Muscle layer of duodenum (tissue), 2 donors: ENCODE data around the gene KCNA10.

Experiments
- H3K27ac ChIP-seq: one replicate; pipeline ENCODE4 v1.7.0; 2013; ENCODE audit warnings: mild to moderate bottlenecking, low read length
- H3K27me3 ChIP-seq: one replicate; pipeline ENCODE4 v1.7.0; 2013; ENCODE audit warnings: low read depth, mild to moderate bottlenecking, control low read depth, low read length
- H3K36me3 ChIP-seq, 2 donors: one replicate each; pipeline ENCODE4 v1.7.0; 2013; ENCODE audit warnings: low read length in 2 of 2, control low read depth in 1 of 2, mild to moderate bottlenecking in 1 of 2; ENCODE audit not compliant: insufficient read depth in 2 of 2, control insufficient read depth in 1 of 2
- H3K4me1 ChIP-seq, 2 donors: one replicate each; pipeline ENCODE4 v1.7.0; 2013; ENCODE audit warnings: low read length in 2 of 2, mild to moderate bottlenecking in 2 of 2, control low read depth in 1 of 2, moderate library complexity in 1 of 2; ENCODE audit not compliant: insufficient read depth in 2 of 2, control insufficient read depth in 1 of 2
- H3K4me3 ChIP-seq, 2 donors: one replicate each; pipeline ENCODE4 v1.7.0; 2013; ENCODE audit warnings: low read length in 2 of 2, low read depth in 1 of 2, mild to moderate bottlenecking in 1 of 2
- H3K9me3 ChIP-seq, 2 donors: one replicate each; pipeline ENCODE4 v1.7.0; 2013; ENCODE audit warnings: low read length in 2 of 2, control low read depth in 1 of 2, mild to moderate bottlenecking in 1 of 2; ENCODE audit not compliant: control insufficient read depth in 1 of 2
- donor health status: healthy.

KCNA10 gene

GRCh38 chr1:110549831-110550230 lies 30.9 kb upstream of the KCNA10 start:
- no peaks in the 10 kb centered on the region for H3K9me3 ChIP-seq
- no peaks in the 10 kb centered on the region for H3K4me1 ChIP-seq
- no peak overlapping the region for H3K4me3 ChIP-seq
- H3K27ac ChIP-seq = no peak overlapping the region
- H3K27me3 ChIP-seq = peaks cover 13% of the 10 kb centered on the region
- H3K36me3 ChIP-seq = no peaks in the 10 kb centered on the region

GRCh38 chr1:110548381-110548780 lies 29.4 kb upstream of the KCNA10 start:
- Histone ChIP-seq H3K36me3 (no peaks in the 10 kb centered on the region), H3K4me3 (no peak overlapping the region), H3K4me1 (no peaks in the 10 kb centered on the region), H3K9me3 (no peaks in the 10 kb centered on the region), H3K27ac (no peak overlapping the region), H3K27me3 (peaks cover 3% of the 10 kb centered on the region)

GRCh38 chr1:110547017-110547416 lies 28.0 kb upstream of the KCNA10 start:
- Histone ChIP-seq H3K27ac (no peak overlapping the region), H3K27me3 (no peaks in the 10 kb centered on the region), H3K36me3 (no peaks in the 10 kb centered on the region), H3K4me3 (no peak overlapping the region), H3K9me3 (no peaks in the 10 kb centered on the region), H3K4me1 (no peaks in the 10 kb centered on the region)

GRCh38 chr1:110545492-110545891 lies 26.5 kb upstream of the KCNA10 start:
- no peaks in the 10 kb centered on the region for H3K27me3 ChIP-seq
- no peaks in the 10 kb centered on the region for H3K9me3 ChIP-seq
- no peak overlapping the region for H3K27ac ChIP-seq
- no peak overlapping the region for H3K4me3 ChIP-seq
- H3K36me3 ChIP-seq = no peaks in the 10 kb centered on the region
- no peaks in the 10 kb centered on the region for H3K4me1 ChIP-seq

DNA sequence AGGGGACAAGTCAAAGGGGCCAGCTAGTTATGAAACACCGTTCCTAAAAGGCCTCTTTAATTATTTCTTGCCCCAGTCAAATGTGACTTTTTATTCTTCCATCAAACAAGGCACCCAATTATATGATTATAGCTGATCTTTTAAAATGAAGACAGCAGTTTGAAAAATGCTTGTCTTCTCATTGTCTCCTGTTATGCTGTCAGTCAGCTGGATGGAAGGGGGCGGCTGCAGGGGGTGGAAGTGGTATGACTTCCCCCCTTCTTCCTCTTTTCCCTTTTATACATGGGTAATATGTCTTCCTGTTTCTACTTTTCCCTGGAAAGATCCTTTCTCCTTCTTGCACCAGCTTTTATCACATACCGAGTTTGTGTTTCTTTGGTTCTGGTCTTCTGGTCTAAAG lies 25.8 kb upstream of the KCNA10 start:
- Histone ChIP-seq H3K27ac (no peak overlapping the region), H3K4me3 (no peak overlapping the region), H3K4me1 (no peaks in the 10 kb centered on the region), H3K9me3 (no peaks in the 10 kb centered on the region), H3K36me3 (no peaks in the 10 kb centered on the region), H3K27me3 (no peaks in the 10 kb centered on the region)

DNA sequence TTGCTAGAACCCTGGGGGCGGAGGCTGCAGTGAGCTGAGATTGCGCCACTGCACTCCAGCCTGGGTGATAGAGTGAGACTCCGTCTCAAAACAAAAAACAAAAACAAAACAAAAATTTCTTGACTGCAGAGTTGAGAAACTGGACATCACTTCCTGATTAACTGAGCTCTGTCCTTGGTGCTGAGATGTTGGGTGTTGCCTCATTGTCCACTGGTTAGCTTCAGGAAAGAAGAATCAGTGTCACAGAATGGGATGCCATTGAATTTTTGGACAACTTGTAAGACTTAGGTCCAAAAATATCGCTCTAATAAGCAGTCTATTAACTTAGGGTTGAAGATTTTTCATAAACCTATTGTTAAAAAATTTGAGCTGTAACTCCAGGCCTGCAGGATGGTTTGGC lies 23.8 kb upstream of the KCNA10 start:
- H3K27ac ChIP-seq = no peak overlapping the region
- H3K27me3 ChIP-seq = no peaks in the 10 kb centered on the region
- H3K36me3 ChIP-seq = no peaks in the 10 kb centered on the region
- no peak overlapping the region for H3K4me3 ChIP-seq
- no peaks in the 10 kb centered on the region for H3K4me1 ChIP-seq
- no peaks in the 10 kb centered on the region for H3K9me3 ChIP-seq

DNA sequence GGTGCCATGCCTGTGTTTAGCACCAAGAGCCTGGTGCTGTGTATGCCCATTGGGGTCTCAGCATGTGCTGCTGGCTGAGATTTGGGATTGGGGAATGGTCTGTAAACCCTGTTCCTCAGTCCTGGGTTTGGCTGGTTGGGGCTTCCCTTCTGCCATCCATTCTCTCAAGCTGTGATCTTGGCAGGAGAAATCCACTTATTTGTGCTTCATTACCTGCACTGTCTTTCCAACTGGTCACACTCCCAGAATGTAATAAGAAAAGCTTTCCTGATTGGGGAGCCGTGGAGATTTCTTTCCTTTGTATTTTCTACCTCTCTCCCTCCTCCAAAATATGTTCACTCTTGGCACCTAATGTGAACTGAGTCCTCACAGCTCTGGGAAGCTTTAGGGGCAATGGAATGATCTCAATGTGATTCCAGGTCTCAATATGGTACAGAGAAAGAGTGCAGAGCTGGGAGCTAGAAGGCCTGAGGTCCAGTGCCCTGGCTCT lies 23.0 kb upstream of the KCNA10 start:
- Histone ChIP-seq H3K36me3 (no peaks in the 10 kb centered on the region), H3K27ac (no peak overlapping the region), H3K4me3 (no peak overlapping the region), H3K4me1 (no peaks in the 10 kb centered on the region), H3K9me3 (no peaks in the 10 kb centered on the region), H3K27me3 (peaks cover under 1% of the 10 kb centered on the region)

- H3K4me3 ChIP-seq = no peak overlapping the region
- no peaks in the 10 kb centered on the region for H3K4me1 ChIP-seq
- H3K27me3 ChIP-seq = peaks cover 4% of the 10 kb centered on the region
- no peak overlapping the region for H3K27ac ChIP-seq
- H3K9me3 ChIP-seq = no peaks in the 10 kb centered on the region
- H3K36me3 ChIP-seq = no peaks in the 10 kb centered on the region
These were observed 22.1 kb upstream of the KCNA10 start for GRCh38 chr1:110540891-110541685.

- H3K36me3 ChIP-seq = no peaks in the 10 kb centered on the region
- H3K27ac ChIP-seq = no peak overlapping the region
- H3K27me3 ChIP-seq = peaks cover 4% of the 10 kb centered on the region
- no peak overlapping the region for H3K4me3 ChIP-seq
- H3K9me3 ChIP-seq = no peaks in the 10 kb centered on the region
- H3K4me1 ChIP-seq = no peaks in the 10 kb centered on the region
These were observed 19.9 kb upstream of the KCNA10 start for GRCh38 chr1:110538921-110539320.

DNA sequence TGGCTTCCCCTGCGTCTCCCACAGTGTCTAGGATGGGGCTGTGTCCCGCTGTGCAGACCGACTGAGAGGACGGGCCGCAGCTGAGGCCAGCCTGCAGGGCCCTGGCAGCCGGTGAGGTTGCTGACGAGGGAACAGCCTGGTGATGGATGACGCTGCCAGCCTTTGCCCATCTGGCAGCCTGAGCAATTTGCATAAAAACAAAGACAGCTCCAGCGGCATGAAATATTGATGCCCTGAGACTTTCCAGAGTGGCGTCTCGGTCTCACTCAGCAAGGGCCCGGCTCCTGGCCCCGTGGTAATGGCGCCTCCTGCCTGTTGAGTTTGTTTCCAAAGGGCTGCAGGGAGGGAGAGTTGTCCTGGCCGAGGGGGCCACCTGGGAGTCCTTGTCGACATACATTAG lies 19.1 kb upstream of the KCNA10 start:
- Histone ChIP-seq H3K27me3 (peaks cover 4% of the 10 kb centered on the region), H3K4me1 (no peaks in the 10 kb centered on the region), H3K27ac (no peak overlapping the region), H3K9me3 (no peaks in the 10 kb centered on the region), H3K4me3 (no peak overlapping the region), H3K36me3 (no peaks in the 10 kb centered on the region)

DNA sequence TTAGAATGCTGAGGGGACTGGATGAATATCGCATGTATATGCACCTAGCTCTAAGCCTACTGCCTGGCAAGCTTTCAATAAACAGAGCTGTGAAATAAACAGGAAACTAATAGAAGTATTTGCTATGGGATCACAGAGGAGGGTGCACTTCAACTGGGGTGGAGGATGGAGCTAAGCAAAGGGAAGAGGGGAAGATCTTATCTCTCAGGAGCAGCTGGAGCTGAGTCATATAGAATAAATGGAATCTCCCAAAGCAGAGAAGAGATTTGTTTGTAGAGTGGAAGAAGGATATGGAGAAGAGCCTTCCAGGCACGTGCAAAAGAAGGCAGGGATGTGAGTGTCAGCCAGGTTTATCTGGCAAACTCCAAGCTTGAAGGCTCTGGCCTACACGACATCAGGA lies 17.0 kb upstream of the KCNA10 start:
- Histone ChIP-seq H3K27ac (no peak overlapping the region), H3K9me3 (no peaks in the 10 kb centered on the region), H3K4me3 (no peak overlapping the region), H3K4me1 (no peaks in the 10 kb centered on the region), H3K36me3 (no peaks in the 10 kb centered on the region), H3K27me3 (peaks cover 4% of the 10 kb centered on the region)

DNA sequence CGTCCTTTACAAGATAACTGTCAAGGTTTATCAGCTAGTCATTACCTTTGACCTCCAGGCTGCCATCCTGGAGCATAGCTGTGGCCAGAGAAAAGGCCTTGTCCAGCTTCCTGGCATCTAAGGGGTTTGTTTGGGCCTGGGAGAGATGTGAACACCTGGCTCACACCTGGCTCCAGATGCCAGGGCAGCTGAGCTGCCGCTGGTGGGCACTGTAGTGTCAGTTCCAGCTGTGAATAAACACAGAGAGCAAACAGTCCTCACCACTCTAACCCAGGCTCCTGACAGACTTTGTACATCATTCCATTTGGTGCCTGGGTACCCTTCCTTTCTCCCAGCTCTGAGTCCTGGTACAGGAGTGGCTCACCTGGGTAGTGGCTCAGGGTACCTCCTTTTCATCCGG lies 14.3 kb upstream of the KCNA10 start:
- H3K9me3 ChIP-seq = no peaks in the 10 kb centered on the region
- H3K36me3 ChIP-seq = no peaks in the 10 kb centered on the region
- H3K27ac ChIP-seq = no peak overlapping the region
- H3K27me3 ChIP-seq = peaks cover 15% of the 10 kb centered on the region
- no peaks in the 10 kb centered on the region for H3K4me1 ChIP-seq
- H3K4me3 ChIP-seq = no peak overlapping the region
